ENCODE data around the gene VNN1. TPM values are rescaled to one million over a fixed set of nuclear protein-coding genes. Genes with fewer than 3 reads are reported as not detected.

Gene VNN1
- total RNA-seq, 1 donor from 2014 or later = not detected

- Mint-ChIP-seq H3K9me3 (ENCODE audit: unreplicated experiment) (peaks cover 4% of the 10 kb centered on the region), H3K36me3 (ENCODE audit: unreplicated experiment) (no peaks in the 10 kb centered on the region), H3K4me1 (ENCODE audit: unreplicated experiment) (no peaks in the 10 kb centered on the region), H3K4me3 (ENCODE audit: unreplicated experiment) (no peak overlapping the region), H3K27me3 (ENCODE audit: unreplicated experiment) (peaks cover 69% of the 10 kb centered on the region), H3K27ac (ENCODE audit: unreplicated experiment) (no peak overlapping the region)
- DNase-seq (ENCODE audit: extremely low spot score, unreplicated experiment) = no peak
- TF ChIP-seq CTCF (IDR thresholded peaks at IDR 0.05) = no peak
Measured at GRCh38 chr6:132634796-132635195, 79.1 kb downstream of the VNN1 start.

- H3K27me3 Mint-ChIP-seq (ENCODE audit: unreplicated experiment) = peaks cover 66% of the 10 kb centered on the region
- no peaks in the 10 kb centered on the region for H3K36me3 Mint-ChIP-seq (ENCODE audit: unreplicated experiment)
- no peaks in the 10 kb centered on the region for H3K4me1 Mint-ChIP-seq (ENCODE audit: unreplicated experiment)
- TF ChIP-seq CTCF (IDR thresholded peaks at IDR 0.05) = no peak
- H3K4me3 Mint-ChIP-seq (ENCODE audit: unreplicated experiment) = no peak overlapping the region
- no peak for DNase-seq (ENCODE audit: extremely low spot score, unreplicated experiment)
- peaks cover 4% of the 10 kb centered on the region for H3K9me3 Mint-ChIP-seq (ENCODE audit: unreplicated experiment)
- no peak overlapping the region for H3K27ac Mint-ChIP-seq (ENCODE audit: unreplicated experiment)
Measured at GRCh38 chr6:132633362-132633761, 80.5 kb downstream of the VNN1 start.

Other genes starting within 250 kb of the VNN1 start
- gene STX7, start 200.9 kb downstream of the VNN1 start, total RNA-seq = 49.3 and 55.4 TPM in 2 replicates
- not detected in 2 replicates for gene TAAR9, start 175.8 kb downstream of the VNN1 start, total RNA-seq
- gene TAAR8, start 161.4 kb downstream of the VNN1 start, total RNA-seq = not detected in 2 replicates
- gene TAAR6, start 143.7 kb downstream of the VNN1 start, total RNA-seq = not detected in 2 replicates
- gene TAAR5, start 124.3 kb downstream of the VNN1 start, total RNA-seq = not detected in 2 replicates
- not detected in 2 replicates for gene TAAR2, start 89.8 kb downstream of the VNN1 start, total RNA-seq
- gene TAAR1, start 54.9 kb downstream of the VNN1 start, total RNA-seq = not detected in 2 replicates
- gene VNN2, start 43.8 kb upstream of the VNN1 start, total RNA-seq = not detected in 2 replicates
- 3.3 and 4.9 TPM in 2 replicates for gene SLC18B1, start 84.6 kb upstream of the VNN1 start, total RNA-seq
- gene RPS12, start 100.5 kb upstream of the VNN1 start, total RNA-seq = 934 and 950 TPM in 2 replicates

Measured in osteocyte (in vitro differentiated cells).